HL-60 (cell line): ENCODE data around the gene LAMA4.

Experiments used
- DNase-seq, 2 experiments: peaks; one replicate each; pipeline ENCODE4 v3.0.0-alpha.2; 2010 to 2020; ENCODE audit warnings: low read depth in 1 of 2, low spot score in 1 of 2
- H3K27ac ChIP-seq: fragments of 250-450 bp; sonication (Bioruptor Pico); replicated peaks from 2 replicates; pipeline ENCODE4 v1.5.1; 2020; ENCODE audit warnings: mild to moderate bottlenecking, moderate library complexity
- H3K27me3 ChIP-seq: fragments of 250-450 bp; sonication (Bioruptor Pico); 2 replicates; pipeline ENCODE4 v1.5.1; 2021; ENCODE audit warnings: mild to moderate bottlenecking, moderate library complexity; ENCODE audit not compliant: insufficient read depth, poor library complexity, severe bottlenecking
- H3K4me3 ChIP-seq: replicated peaks from 2 replicates; pipeline ENCODE4 v1.5.1; 2011; ENCODE audit warnings: mild to moderate bottlenecking, control low read depth, low read length; ENCODE audit not compliant: insufficient read depth
- CTCF ChIP-seq: IDR thresholded peaks from one replicate; pipeline ENCODE4 v1.5.1; 2011; ENCODE audit warnings: low read length, control low read depth, inconsistent platforms; ENCODE audit not compliant: insufficient read depth
- GABPA ChIP-seq: IDR thresholded peaks from 2 replicates; pipeline ENCODE4 v1.6.1; 2012; ENCODE audit warnings: low read depth
- POLR2AphosphoS5 ChIP-seq: IDR thresholded peaks from 2 replicates; pipeline ENCODE4 v1.6.1; 2012; ENCODE audit warnings: low read depth
- REST ChIP-seq: IDR thresholded peaks from 2 replicates; pipeline ENCODE4 v1.6.1; 2012; ENCODE audit warnings: low read depth; ENCODE audit not compliant: insufficient replicate concordance
- SPI1 ChIP-seq: IDR thresholded peaks from 2 replicates; pipeline ENCODE4 v1.6.1; 2012; ENCODE audit warnings: low read depth, mild to moderate bottlenecking, borderline replicate concordance

LAMA4 gene

GRCh38 chr6:112298816-112299281, 44.5 kb upstream of the LAMA4 start:
- DNase-seq: no peak
- TF ChIP-seq POLR2AphosphoS5 (no peak), REST (no peak), SPI1 (no peak), GABPA (no peak), CTCF (no peak)
- Histone ChIP-seq H3K27ac (no peak overlapping the region), H3K4me3 (no peak overlapping the region), H3K27me3 (no peaks in the 10 kb centered on the region)

- Histone ChIP-seq H3K27ac (no peak overlapping the region), H3K27me3 (no peaks in the 10 kb centered on the region), H3K4me3 (no peak overlapping the region)
- TF ChIP-seq POLR2AphosphoS5 (no peak), SPI1 (no peak), GABPA (no peak), CTCF (no peak), REST (no peak)
- DNase-seq: no peak
These were observed 43.8 kb upstream of the LAMA4 start for GRCh38 chr6:112298021-112298745.

DNA sequence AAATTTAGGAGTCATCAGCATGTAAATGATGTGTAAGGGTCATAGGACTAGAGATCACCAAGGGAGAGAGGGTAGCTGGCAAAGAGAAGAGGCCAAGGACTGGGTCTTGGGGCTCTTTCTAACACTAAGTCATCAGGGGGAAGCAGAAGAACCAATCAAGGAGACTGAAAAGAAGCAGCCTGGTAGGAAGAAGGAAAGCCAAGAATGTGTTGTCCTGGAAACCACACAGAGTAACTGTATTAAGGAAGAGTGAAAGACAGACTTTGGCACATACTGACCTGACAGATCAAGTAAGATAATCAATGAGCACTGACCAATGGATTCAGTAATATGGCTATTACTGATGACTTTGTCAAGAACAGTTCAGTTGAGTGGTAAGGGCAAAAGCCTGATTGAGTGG, 42.3 kb upstream of the LAMA4 start:
- TF ChIP-seq GABPA (no peak), POLR2AphosphoS5 (no peak), CTCF (no peak), REST (no peak), SPI1 (no peak)
- no peak overlapping the region for H3K27ac ChIP-seq

More for the DNA sequence above, 42.3 kb upstream of the LAMA4 start:
- Histone ChIP-seq H3K4me3 (no peak overlapping the region), H3K27me3 (no peaks in the 10 kb centered on the region)
- DNase-seq: no peak
